ENCODE data around the gene DMRT1.
A peak's percentile ranks its signal among the peaks of the same experiment; 100 is the strongest.

The DMRT1 gene

GRCh38 chr9:969310-970150 is 128.0 kb downstream of the DMRT1 start:
- peak; percentile 60 for TF ChIP-seq CTCF (IDR thresholded peaks at IDR 0.05; ENCODE audit: low read depth, low read length)
- H3K9me3 ChIP-seq (ENCODE audit: severe bottlenecking) = peaks cover 5% of the 10 kb centered on the region
- no peaks in the 10 kb centered on the region for H3K36me3 ChIP-seq
- peak overlapping the region; percentile 50 for H3K4me3 ChIP-seq (ENCODE audit: low read depth, low read length)
- peaks cover 9% of the 10 kb centered on the region for H3K27me3 ChIP-seq (ENCODE audit: insufficient read depth, low read depth, severe bottlenecking)
- no peak overlapping the region for H3K27ac ChIP-seq
- peak; percentile 52 for DNase-seq

- no peaks in the 10 kb centered on the region for H3K36me3 ChIP-seq
- H3K27me3 ChIP-seq (ENCODE audit: insufficient read depth, low read depth, severe bottlenecking) = peaks cover 10% of the 10 kb centered on the region
- peaks cover 5% of the 10 kb centered on the region for H3K9me3 ChIP-seq (ENCODE audit: severe bottlenecking)
- no peak for TF ChIP-seq CTCF (IDR thresholded peaks at IDR 0.05; ENCODE audit: low read depth, low read length)
- peak; percentile 38 for DNase-seq
- H3K4me3 ChIP-seq (ENCODE audit: low read depth, low read length) = peak overlapping the region; percentile 50
- no peak overlapping the region for H3K27ac ChIP-seq
These were observed 128.9 kb downstream of the DMRT1 start for GRCh38 chr9:970151-970996.

- DNase-seq = no peak
- Histone ChIP-seq H3K4me3 (ENCODE audit: low read depth, low read length) (no peak overlapping the region), H3K27me3 (ENCODE audit: insufficient read depth, low read depth, severe bottlenecking) (peaks cover 17% of the 10 kb centered on the region), H3K36me3 (no peaks in the 10 kb centered on the region), H3K27ac (no peak overlapping the region), H3K9me3 (ENCODE audit: severe bottlenecking) (peaks cover 5% of the 10 kb centered on the region)
- no peak for TF ChIP-seq CTCF (IDR thresholded peaks at IDR 0.05; ENCODE audit: low read depth, low read length)
These were observed 130.5 kb downstream of the DMRT1 start for GRCh38 chr9:971901-972500.

GRCh38 chr9:972501-973294 is 131.2 kb downstream of the DMRT1 start:
- no peaks in the 10 kb centered on the region for H3K36me3 ChIP-seq
- H3K27ac ChIP-seq = no peak overlapping the region
- DNase-seq = no peak
- no peak for TF ChIP-seq CTCF (IDR thresholded peaks at IDR 0.05; ENCODE audit: low read depth, low read length)
- H3K27me3 ChIP-seq (ENCODE audit: insufficient read depth, low read depth, severe bottlenecking) = peaks cover 22% of the 10 kb centered on the region
- no peak overlapping the region for H3K4me3 ChIP-seq (ENCODE audit: low read depth, low read length)
- peaks cover 5% of the 10 kb centered on the region for H3K9me3 ChIP-seq (ENCODE audit: severe bottlenecking)

GRCh38 chr9:973295-973834 is 131.9 kb downstream of the DMRT1 start:
- peaks cover 25% of the 10 kb centered on the region for H3K27me3 ChIP-seq (ENCODE audit: insufficient read depth, low read depth, severe bottlenecking)
- peaks cover 5% of the 10 kb centered on the region for H3K9me3 ChIP-seq (ENCODE audit: severe bottlenecking)
- no peak overlapping the region for H3K4me3 ChIP-seq (ENCODE audit: low read depth, low read length)
- no peak for DNase-seq
- H3K36me3 ChIP-seq = no peaks in the 10 kb centered on the region
- no peak for TF ChIP-seq CTCF (IDR thresholded peaks at IDR 0.05; ENCODE audit: low read depth, low read length)
- no peak overlapping the region for H3K27ac ChIP-seq
